Tibial artery (tissue), 4 donors: ENCODE data around the gene RND3.

Experiments used
- DNase-seq, 2 donors: peaks; one replicate each; pipeline ENCODE4 v3.0.0-alpha.2; 2019
- H3K27ac ChIP-seq, 2 donors: fragments of 200-600 bp; sonication (generic) in 1 of 2; 1 replicate in 1 of 2; 2 replicates in 1 of 2; pipeline ENCODE4 v1.5.1; 2018 to 2019; ENCODE audit warnings: mild to moderate bottlenecking in 1 of 2
- H3K27me3 ChIP-seq, 2 donors: fragments of 200-600 bp; sonication (generic) in 1 of 2; one replicate each; pipeline versions ENCODE4 v1.5.1 to v1.6.0; 2016 to 2019
- H3K36me3 ChIP-seq, 3 donors: fragments of 200-600 bp; sonication (generic) in 2 of 3; one replicate each; pipeline ENCODE4 v1.5.1; 2016 to 2019; ENCODE audit warnings: mild to moderate bottlenecking in 2 of 3
- H3K4me1 ChIP-seq, 4 donors: fragments of 200-600 bp; sonication (generic) in 2 of 4; 1 replicate in 3 of 4; 2 replicates in 1 of 4; pipeline ENCODE4 v1.5.1; 2016 to 2019
- H3K4me3 ChIP-seq, 2 donors: fragments of 200-600 bp; sonication (generic) in 1 of 2; 1 replicate in 1 of 2; 2 replicates in 1 of 2; pipeline ENCODE4 v1.5.1; 2018 to 2019; ENCODE audit warnings: mild to moderate bottlenecking in 2 of 2
- H3K9me3 ChIP-seq, 3 donors: fragments of 200-600 bp; sonication (generic) in 1 of 3; one replicate each; pipeline ENCODE4 v1.5.1; 2016 to 2019
- CTCF ChIP-seq, 2 experiments: fragments of 200-600 bp in 1 of 2; fragments of 450-650 bp in 1 of 2; IDR thresholded peaks; one replicate each; pipeline ENCODE4 v1.5.1; 2017 to 2019; ENCODE audit warnings: antibody characterized with exemption in 2 of 2, mild to moderate bottlenecking in 1 of 2, moderate library complexity in 1 of 2
- intact Hi-C: fragments of 100-400 bp; cut with DNase I; formaldehyde crosslinking; loops from one replicate; pipeline ENCODE4 v1.15.0; 2023; ENCODE audit warnings: low total_unique reads

The RND3 gene

GRCh38 chr2:150426724-150427123 is 60.7 kb downstream of the RND3 start:
- no peaks in the 10 kb centered on the region for H3K27me3 ChIP-seq
- no peaks in the 10 kb centered on the region for H3K4me1 ChIP-seq
- no peaks in the 10 kb centered on the region for H3K36me3 ChIP-seq
- no peak overlapping the region for H3K27ac ChIP-seq
- no peaks in the 10 kb centered on the region for H3K9me3 ChIP-seq
- no peak overlapping the region for H3K4me3 ChIP-seq
- no peak for DNase-seq
- no peak for TF ChIP-seq CTCF (IDR thresholded peaks at IDR 0.05)
- intact Hi-C loops, result no loop called here

- intact Hi-C loops, result no loop called here
- DNase-seq, result no peak
These were observed 61.2 kb downstream of the RND3 start for GRCh38 chr2:150426315-150426714.

GRCh38 chr2:150425121-150425955 is 62.1 kb downstream of the RND3 start:
- no peak for DNase-seq
- peak; percentile 6 to 31 for TF ChIP-seq CTCF (IDR thresholded peaks at IDR 0.05)
- Histone ChIP-seq H3K27ac (no peak overlapping the region), H3K9me3 (no peaks in the 10 kb centered on the region), H3K4me1 (no peaks in the 10 kb centered on the region), H3K27me3 (no peaks in the 10 kb centered on the region), H3K36me3 (no peaks in the 10 kb centered on the region), H3K4me3 (no peak overlapping the region)
- intact Hi-C loops, result no loop called here

More at GRCh38 chr2:150426315-150426714, 61.2 kb downstream of the RND3 start:
- Histone ChIP-seq H3K27ac (no peak overlapping the region), H3K9me3 (no peaks in the 10 kb centered on the region), H3K4me1 (no peaks in the 10 kb centered on the region), H3K27me3 (no peaks in the 10 kb centered on the region), H3K36me3 (no peaks in the 10 kb centered on the region), H3K4me3 (no peak overlapping the region)
- no peak for TF ChIP-seq CTCF (IDR thresholded peaks at IDR 0.05)

GRCh38 chr2:150424406-150424805 is 63.1 kb downstream of the RND3 start:
- Histone ChIP-seq H3K9me3 (no peaks in the 10 kb centered on the region), H3K27ac (no peak overlapping the region), H3K4me3 (no peak overlapping the region), H3K4me1 (no peaks in the 10 kb centered on the region), H3K27me3 (no peaks in the 10 kb centered on the region), H3K36me3 (no peaks in the 10 kb centered on the region)
- intact Hi-C loops, result no loop called here
- no peak for DNase-seq
- no peak for TF ChIP-seq CTCF (IDR thresholded peaks at IDR 0.05)

GRCh38 chr2:150421126-150421651 is 66.3 kb downstream of the RND3 start:
- H3K4me1 ChIP-seq, result no peaks in the 10 kb centered on the region
- H3K36me3 ChIP-seq, result no peaks in the 10 kb centered on the region
- H3K9me3 ChIP-seq, result no peaks in the 10 kb centered on the region
- DNase-seq, result no peak
- no peak overlapping the region for H3K4me3 ChIP-seq
- intact Hi-C loops, result no loop called here
- H3K27me3 ChIP-seq, result no peaks in the 10 kb centered on the region
- H3K27ac ChIP-seq, result no peak overlapping the region
- no peak for TF ChIP-seq CTCF (IDR thresholded peaks at IDR 0.05)
